Midbrain (tissue), 1 donor: ENCODE results near the gene DDX1.
"Not testable (repeated sequence)": the region's sequence is repeated elsewhere in the genome, so short reads cannot be mapped to it uniquely, and the experiment has no call there.

Experiments
- DNase-seq: peaks from one replicate; lab custom pipeline; 2025; lab: John Stamatoyannopoulos, UW

DDX1 gene

GRCh38 chr2:15595936-15596335 is 4.3 kb downstream of the DDX1 start:
- no peak for DNase-seq

GRCh38 chr2:15596350-15596749 is 4.7 kb downstream of the DDX1 start:
- no peak for DNase-seq

GRCh38 chr2:15596968-15597367 is 5.3 kb downstream of the DDX1 start:
- DNase-seq = no peak

- no peak for DNase-seq
These were observed 8.3 kb downstream of the DDX1 start for GRCh38 chr2:15599994-15600393.

- DNase-seq = no peak
These were observed 10.0 kb downstream of the DDX1 start for GRCh38 chr2:15601681-15602080.

- DNase-seq = no peak
These were observed 10.7 kb downstream of the DDX1 start for GRCh38 chr2:15602393-15602792.

GRCh38 chr2:15603044-15603765 is 11.5 kb downstream of the DDX1 start:
- DNase-seq = no peak

- no peak for DNase-seq
These were observed 12.3 kb downstream of the DDX1 start for GRCh38 chr2:15603948-15604347.

- DNase-seq = no peak
These were observed 14.1 kb downstream of the DDX1 start for GRCh38 chr2:15605721-15606120.

GRCh38 chr2:15606481-15607441 is 15.1 kb downstream of the DDX1 start:
- no peak for DNase-seq

GRCh38 chr2:15607709-15608391 is 16.2 kb downstream of the DDX1 start:
- no peak for DNase-seq

GRCh38 chr2:15608392-15608761 is 16.7 kb downstream of the DDX1 start:
- DNase-seq = no peak

- DNase-seq = no peak
These were observed 17.8 kb downstream of the DDX1 start for GRCh38 chr2:15609341-15610042.

GRCh38 chr2:15610430-15610952 is 18.8 kb downstream of the DDX1 start:
- DNase-seq = no peak

GRCh38 chr2:15612101-15612500 is 20.4 kb downstream of the DDX1 start:
- not testable (repeated sequence) for DNase-seq

GRCh38 chr2:15613736-15614429 is 22.2 kb downstream of the DDX1 start:
- no peak for DNase-seq

- DNase-seq = no peak
These were observed 23.1 kb downstream of the DDX1 start for GRCh38 chr2:15614545-15615300.

- DNase-seq = no peak
These were observed 23.7 kb downstream of the DDX1 start for GRCh38 chr2:15615301-15615920.

- no peak for DNase-seq
These were observed 24.8 kb downstream of the DDX1 start for GRCh38 chr2:15616429-15616828.
